ENCODE data around the gene LINGO4.

GRCh38 chr1:151801310-151801820 is 3.9 kb downstream of the LINGO4 start:
- TF ChIP-seq CTCF (IDR thresholded peaks at IDR 0.05), result no peak
- TF ChIP-seq POLR2A (IDR thresholded peaks at IDR 0.05), result no peak
